Right cardiac atrium (tissue), 5 donors: Measurements from ENCODE around the gene FKBP6. TPM values are rescaled to one million over a fixed set of nuclear protein-coding genes. Genes with fewer than 3 reads are reported as not detected.
"Not testable (repeated sequence)": the region's sequence is repeated elsewhere in the genome, so short reads cannot be mapped to it uniquely, and the experiment has no call there.

ENCODE experiments used
- ATAC-seq, 2 donors: fragments of 200-7000 bp; cut with Tn5 transposase; one replicate each; pipeline versions ENCODE4 v1.8.0 to v1.9.1; 2020; ENCODE audit warnings: moderate library complexity in 2 of 2, mild to moderate bottlenecking in 1 of 2
- DNase-seq, 3 donors: peaks; one replicate each; pipeline ENCODE4 v3.0.0-alpha.2; 2020
- H3K27ac ChIP-seq: one replicate; pipeline ENCODE4 v1.5.1; 2013; ENCODE audit warnings: mild to moderate bottlenecking, low read length, control low read depth, moderate library complexity
- H3K27me3 ChIP-seq: one replicate; pipeline ENCODE4 v1.6.1; 2013; ENCODE audit not compliant: control insufficient read depth, insufficient read depth
- H3K4me1 ChIP-seq: one replicate; pipeline ENCODE4 v1.6.1; 2013; ENCODE audit warnings: low read length; ENCODE audit not compliant: control insufficient read depth, insufficient read depth
- H3K4me3 ChIP-seq: one replicate; pipeline ENCODE4 v1.5.1; 2013; ENCODE audit warnings: low read length, control low read depth
- H3K9me3 ChIP-seq: one replicate; pipeline ENCODE4 v1.6.1; 2013; ENCODE audit warnings: low read length; ENCODE audit not compliant: control insufficient read depth
- WGBS: extraction: QIAGEN DNeasy Blood & Tissue Kit; methylation state at CpG from one replicate; pipeline ENCODE4 v1.1.7; 2013; 5-methylcytosine and 5-hydroxymethylcytosine counted together
- intact Hi-C, 4 donors: fragments of 100-400 bp; cut with DNase I; formaldehyde crosslinking; loops; one replicate each; pipeline versions ENCODE4 v1.11.0 to v1.14.0; 2022 to 2023
- polyA plus RNA-seq: library from polyadenylated mRNA; stranded (reverse); fragments of 200-250 nt; gene quantifications from one replicate; pipeline ENCODE4 v1.2.3, GENCODE V29; 2013
- total RNA-seq, 4 donors: library from RNA; stranded (reverse); fragmentation: NEBNext Ultra II Directional; extraction: Animal tissue kit (Norgen Biotek cat#: 25700); gene quantifications; one replicate each; pipeline ENCODE4 v1.2.1, GENCODE V29; 2021
- donor health status: healthy with polysubstance abuse.
- donor health status: DM: no; HTN: yes; CAD: no.
- donor health status: DM: no; HTN: no; CAD: no.
- donor health status: DM: no; HTN: yes; CAD: no; lungs with severe emphysema.
- donor health status: DM: yes; HTN: yes; CAD: no.

Gene FKBP6
- total and polyA plus RNA-seq, 5 donors = not detected

DNA sequence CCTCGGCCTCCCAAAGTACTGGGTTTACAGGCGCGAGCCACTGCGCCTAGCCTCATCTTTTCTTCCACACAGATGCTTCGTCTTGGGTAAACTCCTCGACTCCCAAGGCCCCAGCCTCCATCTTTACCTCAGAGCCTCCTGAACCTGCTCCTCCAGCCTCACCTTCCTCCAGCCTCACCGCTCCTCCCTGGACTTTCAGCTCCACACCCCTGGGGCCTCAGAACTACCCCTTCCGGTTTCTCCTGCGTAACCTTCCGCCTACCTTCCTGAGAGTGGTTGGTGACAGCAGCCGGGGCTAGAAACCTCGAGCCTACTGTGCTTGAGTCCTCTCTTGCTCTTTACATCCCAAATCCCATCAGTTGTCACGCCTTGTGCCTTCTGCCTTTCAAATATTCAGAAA lies 45.8 kb downstream of the FKBP6 start:
- WGBS = 88% methylated on average over 13 of the region's 13 CpGs
- intact Hi-C loops = no loop called here

GRCh38 chr7:73376262-73376661 lies 48.3 kb downstream of the FKBP6 start:
- intact Hi-C loops, ATAC-seq, H3K9me3 ChIP-seq, H3K4me3 ChIP-seq, DNase-seq, H3K27me3 ChIP-seq, H3K4me1 ChIP-seq, H3K27ac ChIP-seq: not testable (repeated sequence)
- WGBS = 69% methylated on average over 4 of the region's 4 CpGs

More for the DNA sequence above, 45.8 kb downstream of the FKBP6 start:
- no peak for ATAC-seq
- H3K9me3 ChIP-seq = no peaks in the 10 kb centered on the region
- no peaks in the 10 kb centered on the region for H3K4me1 ChIP-seq
- no peak for DNase-seq
- H3K4me3 ChIP-seq = no peak overlapping the region
- H3K27me3 ChIP-seq = no peaks in the 10 kb centered on the region
- H3K27ac ChIP-seq = no peak overlapping the region

- Histone ChIP-seq H3K4me1 (no peaks in the 10 kb centered on the region), H3K27me3 (no peaks in the 10 kb centered on the region), H3K4me3 (no peak overlapping the region), H3K27ac (no peak overlapping the region), H3K9me3 (no peaks in the 10 kb centered on the region)
- DNase-seq (no peak), ATAC-seq (peak in 1 of 2 donors; percentile 20)
- intact Hi-C loops = no loop called here
- WGBS = 75% methylated on average over 20 of the region's 20 CpGs
Observed at GRCh38 chr7:73376671-73377412, 48.9 kb downstream of the FKBP6 start.

- intact Hi-C loops, H3K9me3 ChIP-seq, DNase-seq, H3K27me3 ChIP-seq, H3K27ac ChIP-seq, H3K4me3 ChIP-seq, H3K4me1 ChIP-seq: not testable (repeated sequence)
- WGBS = 9% methylated on average over 65 of the region's 68 CpGs
- peak in 1 of 2 donors; percentile 46 for ATAC-seq
Observed at GRCh38 chr7:73377413-73378200, 49.6 kb downstream of the FKBP6 start.

DNA sequence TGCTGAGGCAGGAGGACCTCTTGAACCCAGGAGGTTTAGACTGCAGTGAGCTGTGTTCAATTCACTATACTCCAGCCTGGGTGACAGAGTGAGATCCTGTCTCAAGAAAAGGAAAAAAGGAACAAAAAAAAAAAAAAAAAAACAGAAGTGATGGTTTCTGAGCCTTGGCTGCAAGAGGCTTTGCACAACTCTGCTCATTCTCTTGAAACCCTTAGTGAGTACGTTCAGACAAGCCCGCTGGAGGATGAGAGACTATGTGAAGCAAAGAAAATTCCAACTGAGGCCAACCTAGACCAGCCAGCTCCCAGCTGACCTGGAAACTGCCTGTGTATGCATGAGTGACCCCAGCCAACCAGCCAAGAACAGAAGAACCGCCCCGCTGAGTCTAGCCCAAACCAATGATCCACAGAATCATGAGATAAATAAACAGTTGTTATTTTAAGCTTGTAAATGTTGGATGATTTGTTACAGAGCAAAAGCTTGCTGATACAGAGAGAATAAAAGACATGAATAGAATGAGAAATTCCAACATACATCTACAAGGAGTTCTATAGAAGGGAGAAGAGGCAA lies 55.1 kb downstream of the FKBP6 start:
- H3K9me3 ChIP-seq = no peaks in the 10 kb centered on the region
- no peak overlapping the region for H3K27ac ChIP-seq
- ATAC-seq (no peak), DNase-seq (no peak)
- intact Hi-C loops = no loop called here
- H3K4me3 ChIP-seq = no peak overlapping the region
- H3K4me1 ChIP-seq = no peaks in the 10 kb centered on the region
- no peaks in the 10 kb centered on the region for H3K27me3 ChIP-seq
- WGBS = 83% methylated on average over 4 of the region's 4 CpGs

- 68% methylated on average over 2 of the region's 2 CpGs for WGBS
- no peak overlapping the region for H3K27ac ChIP-seq
- ATAC-seq (no peak), DNase-seq (no peak)
- H3K4me1 ChIP-seq = no peaks in the 10 kb centered on the region
- intact Hi-C loops = no loop called here
- no peak overlapping the region for H3K4me3 ChIP-seq
- H3K9me3 ChIP-seq = no peaks in the 10 kb centered on the region
- H3K27me3 ChIP-seq = no peaks in the 10 kb centered on the region
Observed at GRCh38 chr7:73387221-73387828, 59.4 kb downstream of the FKBP6 start.

DNA sequence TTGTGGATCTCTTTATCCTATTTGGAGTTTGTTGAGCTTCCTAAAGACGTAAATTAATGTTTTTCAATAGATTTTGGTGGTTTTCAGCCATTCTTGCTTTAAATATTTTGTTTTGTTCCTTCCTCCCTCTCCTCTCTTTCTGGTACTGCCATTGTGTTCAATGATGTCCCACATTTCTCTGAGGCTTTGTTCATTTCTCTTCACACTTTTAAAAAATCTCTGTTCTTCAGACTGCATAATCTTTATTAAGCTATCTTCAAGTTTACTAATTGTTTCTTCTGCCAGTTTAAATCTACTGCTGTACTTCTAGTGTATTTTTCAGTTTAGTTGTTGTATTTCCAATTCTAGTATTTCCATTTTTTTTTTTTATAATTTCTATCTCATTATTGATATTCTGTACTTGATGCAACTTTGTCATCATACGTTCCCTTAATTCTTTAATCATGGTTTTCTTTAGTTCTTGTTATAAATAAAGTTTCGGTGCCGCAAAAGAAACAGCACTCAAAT lies 60.0 kb downstream of the FKBP6 start:
- H3K4me1 ChIP-seq = no peaks in the 10 kb centered on the region
- WGBS = 88% methylated on average over 4 of the region's 4 CpGs
- no peaks in the 10 kb centered on the region for H3K27me3 ChIP-seq
- intact Hi-C loops = no loop called here
- H3K4me3 ChIP-seq = no peak overlapping the region
- H3K9me3 ChIP-seq = no peaks in the 10 kb centered on the region
- ATAC-seq (no peak), DNase-seq (no peak)
- no peak overlapping the region for H3K27ac ChIP-seq

DNA sequence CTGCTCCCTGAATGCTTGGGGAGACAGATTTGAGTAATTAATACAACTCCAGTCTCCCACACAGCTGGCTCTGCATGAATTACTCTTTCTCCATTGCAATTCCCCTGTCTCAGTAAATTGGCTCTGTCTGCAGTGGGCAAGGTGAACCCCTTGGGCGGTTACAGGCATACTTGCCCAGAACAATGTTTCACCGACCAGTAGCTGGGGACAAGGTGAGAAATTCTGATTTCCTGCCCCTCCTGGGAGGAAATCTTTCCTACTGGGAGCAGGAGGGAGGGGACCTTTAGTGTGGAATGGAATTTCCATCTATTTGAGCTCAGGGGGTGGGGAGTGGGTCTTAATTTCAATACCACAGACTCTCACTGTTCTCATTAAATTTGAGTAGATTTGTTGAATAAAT lies 63.4 kb downstream of the FKBP6 start:
- Histone ChIP-seq H3K4me1 (no peaks in the 10 kb centered on the region), H3K9me3 (no peaks in the 10 kb centered on the region), H3K27ac (no peak overlapping the region), H3K27me3 (no peaks in the 10 kb centered on the region), H3K4me3 (no peak overlapping the region)
- intact Hi-C loops = no loop called here
- ATAC-seq = no peak
- DNase-seq = no peak
- 51% methylated on average over 2 of the region's 2 CpGs for WGBS

DNA sequence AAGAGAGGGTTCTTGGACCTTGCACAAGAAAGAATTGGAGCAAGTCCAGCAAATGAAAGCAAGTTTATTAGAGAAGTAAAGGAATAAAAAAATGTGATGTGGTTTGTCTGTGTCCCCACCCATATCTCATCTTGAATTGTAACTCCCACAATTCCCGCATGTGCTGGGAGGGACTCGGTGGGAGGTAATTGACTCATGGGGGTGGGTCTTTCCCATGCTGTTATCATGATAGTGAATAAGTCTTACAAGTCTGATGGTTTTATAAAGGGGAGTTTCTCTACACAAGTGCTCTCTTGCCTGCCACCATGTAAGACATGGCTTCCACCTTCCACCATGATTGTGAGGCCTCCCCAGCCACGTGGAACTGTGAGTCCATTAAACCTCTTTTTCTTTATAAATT lies 66.5 kb downstream of the FKBP6 start:
- no peaks in the 10 kb centered on the region for H3K4me1 ChIP-seq
- intact Hi-C loops = no loop called here
- H3K4me3 ChIP-seq = no peak overlapping the region
- no peak for DNase-seq
- no peak overlapping the region for H3K27ac ChIP-seq
- no peak for ATAC-seq
- no peaks in the 10 kb centered on the region for H3K9me3 ChIP-seq
- no peaks in the 10 kb centered on the region for H3K27me3 ChIP-seq
- 40% methylated on average over 3 of the region's 3 CpGs for WGBS

DNA sequence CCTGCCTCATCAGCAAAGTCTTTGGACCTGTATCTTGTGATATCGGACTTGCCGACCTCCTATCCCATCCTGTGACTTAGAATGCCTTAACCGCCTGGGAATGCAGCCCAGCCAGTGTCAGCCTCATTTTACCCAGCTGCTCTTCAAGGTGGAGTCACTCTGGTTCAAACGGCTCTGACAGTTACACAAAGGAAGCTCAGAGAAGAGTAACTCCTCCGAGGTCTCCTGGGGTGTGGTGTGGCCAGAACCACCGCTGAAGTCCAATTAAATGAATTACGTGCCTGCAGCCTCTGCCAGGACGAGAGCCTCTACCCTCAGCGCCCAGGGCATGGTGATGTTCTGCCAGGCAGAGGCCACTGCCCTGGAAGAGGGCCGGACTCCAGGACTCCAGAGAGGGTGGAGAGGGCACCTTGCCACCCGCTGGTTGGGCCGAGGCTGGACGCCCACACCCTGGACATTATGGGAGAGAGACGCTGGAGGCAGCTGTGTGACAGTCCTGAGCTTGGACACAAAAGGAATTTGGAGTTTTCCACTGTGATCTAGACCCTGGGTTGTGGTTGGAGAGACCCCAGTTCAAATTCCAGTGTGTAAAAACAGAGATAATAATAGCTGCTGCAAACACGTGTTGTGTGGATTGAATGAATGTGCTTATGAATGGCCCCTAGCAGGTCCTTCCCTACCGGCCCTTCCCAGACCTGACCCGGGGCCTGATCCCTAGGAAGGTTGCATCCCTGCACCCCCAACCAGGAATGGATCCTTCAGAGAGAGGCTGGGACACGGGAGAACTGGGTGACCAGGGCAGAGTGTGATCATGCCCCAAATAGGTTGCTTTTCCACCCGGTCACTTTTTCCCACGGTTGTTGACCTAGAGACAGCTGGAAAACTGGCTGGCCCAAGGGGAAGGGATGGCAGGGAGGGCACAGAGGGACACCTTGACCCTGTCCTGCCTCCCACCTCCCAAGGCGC lies 67.9 kb downstream of the FKBP6 start:
- no peaks in the 10 kb centered on the region for H3K27me3 ChIP-seq
- H3K4me3 ChIP-seq = no peak overlapping the region
- H3K27ac ChIP-seq = no peak overlapping the region
- intact Hi-C loops = no loop called here
- ATAC-seq (no peak), DNase-seq (peak in 2 of 3 donors; percentile 24 to 48)
- no peaks in the 10 kb centered on the region for H3K9me3 ChIP-seq
- WGBS = 67% methylated on average over 21 of the region's 21 CpGs
- no peaks in the 10 kb centered on the region for H3K4me1 ChIP-seq
